Keratinocyte (primary cell): ENCODE data around the gene MTCL1. TPM values are rescaled to one million over a fixed set of nuclear protein-coding genes. Genes with fewer than 3 reads are reported as not detected.
A peak's percentile ranks its signal among the peaks of the same experiment; 100 is the strongest.

Source experiments
- DNase-seq: peaks from one replicate; pipeline ENCODE4 v3.0.0-alpha.2; 2011; ENCODE audit warnings: low read depth, missing footprints, low spot score
- FAIRE-seq: peaks from 2 replicates; lab custom pipeline; 2011; peaks lifted over from hg19 to GRCh38; lab: Jason Lieb, UNC
- H2AFZ ChIP-seq: 2 replicates; pipeline ENCODE4 v1.6.0; 2012; ENCODE audit warnings: low read length, control low read depth, inconsistent platforms; ENCODE audit not compliant: control insufficient read depth
- H3K27ac ChIP-seq: 2 replicates; pipeline ENCODE4 v1.5.1; 2011; ENCODE audit warnings: low read length; ENCODE audit not compliant: control insufficient read depth, insufficient read depth
- H3K27me3 ChIP-seq: 3 replicates; pipeline ENCODE4 v1.6.0; 2011; ENCODE audit warnings: low read length; ENCODE audit not compliant: control insufficient read depth, insufficient read depth; ENCODE audit errors: extremely low read depth
- H3K36me3 ChIP-seq, 2 experiments: 2 replicates in 1 of 2; 3 replicates in 1 of 2; pipeline ENCODE4 v1.5.1; 2011; ENCODE audit warnings: low read length in 2 of 2, mild to moderate bottlenecking in 1 of 2; ENCODE audit not compliant: control insufficient read depth in 2 of 2, insufficient read depth in 2 of 2; ENCODE audit errors: extremely low read depth in 1 of 2
- H3K4me1 ChIP-seq: 3 replicates; pipeline ENCODE4 v1.5.1; 2011; ENCODE audit warnings: low read length; ENCODE audit not compliant: control insufficient read depth, insufficient read depth; ENCODE audit errors: extremely low read depth
- H3K4me2 ChIP-seq: 3 replicates; pipeline ENCODE4 v1.6.0; 2011; ENCODE audit warnings: low read depth, low read length; ENCODE audit not compliant: control insufficient read depth, insufficient read depth; ENCODE audit errors: extremely low read depth
- H3K4me3 ChIP-seq, 3 experiments: fragments of 200-600 bp in 1 of 3; sonication (generic) in 1 of 3; 2 replicates in 2 of 3; 3 replicates in 1 of 3; pipeline ENCODE4 v1.5.1; 2011 to 2016; ENCODE audit warnings: low read length in 3 of 3, mild to moderate bottlenecking in 3 of 3, control low read depth in 2 of 3, inconsistent platforms in 1 of 3, low read depth in 1 of 3, mixed read lengths in 1 of 3, mixed run types in 1 of 3, moderate library complexity in 1 of 3; ENCODE audit not compliant: control insufficient read depth in 2 of 3, insufficient read depth in 2 of 3; ENCODE audit errors: extremely low read depth in 1 of 3
- H3K79me2 ChIP-seq: 2 replicates; pipeline ENCODE4 v1.6.0; 2012; ENCODE audit warnings: low read length; ENCODE audit not compliant: control insufficient read depth, insufficient read depth
- H3K9ac ChIP-seq: 3 replicates; pipeline ENCODE4 v1.6.0; 2011; ENCODE audit warnings: low read length; ENCODE audit not compliant: control insufficient read depth, insufficient read depth; ENCODE audit errors: extremely low read depth
- H3K9me1 ChIP-seq: 3 replicates; pipeline ENCODE4 v1.6.0; 2011; ENCODE audit warnings: low read length; ENCODE audit not compliant: control insufficient read depth, insufficient read depth; ENCODE audit errors: extremely low read depth
- H3K9me3 ChIP-seq: 2 replicates; pipeline ENCODE4 v1.5.1; 2012; ENCODE audit warnings: low read depth, low read length; ENCODE audit not compliant: control insufficient read depth
- H4K20me1 ChIP-seq: 3 replicates; pipeline ENCODE4 v1.6.0; 2011; ENCODE audit warnings: low read length; ENCODE audit not compliant: control insufficient read depth, insufficient read depth; ENCODE audit errors: extremely low read depth
- CTCF ChIP-seq, 3 experiments: IDR thresholded peaks in 1 of 3; conservative IDR thresholded peaks in 1 of 3; optimal IDR thresholded peaks in 1 of 3; 2 replicates in 2 of 3; 3 replicates in 1 of 3; pipeline versions ENCODE3 to v1.5.1; 2011; ENCODE audit warnings: low read length in 3 of 3, mild to moderate bottlenecking in 3 of 3, moderate library complexity in 2 of 3, control low read depth in 1 of 3, inconsistent platforms in 1 of 3; ENCODE audit not compliant: insufficient read depth in 2 of 3; ENCODE audit errors: extremely low read depth in 1 of 3
- EZH2 ChIP-seq: IDR thresholded peaks from one replicate; pipeline ENCODE4 v1.6.1; 2012; ENCODE audit warnings: inconsistent platforms, mild to moderate bottlenecking, low read length, moderate library complexity
- dilution Hi-C: fragments of 300-500 bp; cut with MboI; formaldehyde crosslinking; loops from one replicate; pipeline ENCODE4 v1.7.0; 2020; ENCODE audit warnings: low sequenced_read_pairs; ENCODE audit not compliant: extremely low pct_ligation_motif_present
- polyA plus RNA-seq, 5 experiments: library from polyadenylated mRNA; depleted of rRNA in 3 of 5; stranded (reverse) in 3 of 5; stranded (forward) in 1 of 5; unstranded in 1 of 5; fragments of >200 nt; gene quantifications; 1 replicate in 1 of 5; 2 replicates in 3 of 5; 3 replicates in 1 of 5; pipeline versions ENCODE4 v1.2.1 to v1.2.3, GENCODE V29; 2011 to 2012; ENCODE audit warnings: missing spikeins in 2 of 5, low read depth in 1 of 5, low replicate concordance in 1 of 5

MTCL1 gene
- polyA plus RNA-seq, 1 donor (not counting 4 experiments of a cell fraction or from before 2014, with no cell fraction given) = 15.4 TPM

- H3K9me1 ChIP-seq = no peaks in the 10 kb centered on the region
- peaks cover 2% of the 10 kb centered on the region for H3K4me1 ChIP-seq
- H3K4me2 ChIP-seq = no peak overlapping the region
- TF ChIP-seq CTCF (optimal IDR thresholded peaks at IDR 0.05 in 1 of 3, IDR thresholded peaks at IDR 0.05 in 1 of 3, conservative IDR thresholded peaks at IDR 0.05 in 1 of 3; ENCODE audit: extremely low read depth in 1 of 3, insufficient read depth in 2 of 3, low read length in 3 of 3) (no peak), EZH2 (no peak)
- dilution Hi-C loops = no loop called here
- H3K4me3 ChIP-seq = no peak overlapping the region
- DNase-seq = no peak
- no peaks in the 10 kb centered on the region for H3K36me3 ChIP-seq
- FAIRE-seq = peak; percentile 77
- no peaks in the 10 kb centered on the region for H4K20me1 ChIP-seq
- H3K27me3 ChIP-seq = no peaks in the 10 kb centered on the region
- H3K9me3 ChIP-seq = no peaks in the 10 kb centered on the region
- no peaks in the 10 kb centered on the region for H3K79me2 ChIP-seq
- no peak overlapping the region for H2AFZ ChIP-seq
- H3K27ac ChIP-seq = no peak overlapping the region
- H3K9ac ChIP-seq = no peak overlapping the region
These were observed 31.8 kb upstream of the MTCL1 start for GRCh38 chr18:8673256-8674209.

GRCh38 chr18:8675057-8675456, 30.3 kb upstream of the MTCL1 start:
- H3K27me3 ChIP-seq = no peaks in the 10 kb centered on the region
- H3K4me2 ChIP-seq = no peak overlapping the region
- no peak overlapping the region for H3K27ac ChIP-seq
- dilution Hi-C loops = no loop called here
- TF ChIP-seq CTCF (optimal IDR thresholded peaks at IDR 0.05 in 1 of 3, IDR thresholded peaks at IDR 0.05 in 1 of 3, conservative IDR thresholded peaks at IDR 0.05 in 1 of 3; ENCODE audit: extremely low read depth in 1 of 3, insufficient read depth in 2 of 3, low read length in 3 of 3) (no peak), EZH2 (no peak)
- no peaks in the 10 kb centered on the region for H3K9me1 ChIP-seq
- H3K36me3 ChIP-seq = no peaks in the 10 kb centered on the region
- no peak for DNase-seq
- no peak overlapping the region for H3K9ac ChIP-seq
- H3K9me3 ChIP-seq = no peaks in the 10 kb centered on the region
- H3K4me1 ChIP-seq = no peaks in the 10 kb centered on the region
- no peak overlapping the region for H3K4me3 ChIP-seq
- no peaks in the 10 kb centered on the region for H3K79me2 ChIP-seq
- no peak overlapping the region for H2AFZ ChIP-seq
- no peak for FAIRE-seq
- no peaks in the 10 kb centered on the region for H4K20me1 ChIP-seq
